Lower leg skin (tissue), 4 donors: ENCODE data around the gene TET2. TPM values are rescaled to one million over a fixed set of nuclear protein-coding genes. Genes with fewer than 3 reads are reported as not detected.

Experiments
- DNase-seq, 2 donors: peaks; one replicate each; pipeline ENCODE4 v3.0.0-alpha.2; 2019; ENCODE audit warnings: low spot score in 2 of 2
- H3K4me3 ChIP-seq: fragments of 200-600 bp; sonication (generic); 2 replicates; pipeline ENCODE4 v1.5.1; 2017; ENCODE audit warnings: mild to moderate bottlenecking, low read depth; ENCODE audit not compliant: poor library complexity, severe bottlenecking
- POLR2A ChIP-seq, 2 donors: fragments of 450-650 bp; IDR thresholded peaks; one replicate each; pipeline ENCODE4 v1.6.1; 2016 to 2017; ENCODE audit warnings: antibody characterized with exemption in 2 of 2, mild to moderate bottlenecking in 1 of 2, moderate library complexity in 1 of 2
- WGBS, 2 donors: methylation state at CpG; one replicate each; pipeline ENCODE4 v1.1.5; 2018; 5-methylcytosine and 5-hydroxymethylcytosine counted together
- intact Hi-C: fragments of 100-400 bp; cut with DNase I; formaldehyde crosslinking; loops from one replicate; pipeline ENCODE4 v1.15.0; 2023; ENCODE audit warnings: low total_unique reads
- total RNA-seq, 4 donors: library from RNA; depleted of rRNA; stranded (reverse); fragments of >200 nt; gene quantifications; one replicate each; pipeline ENCODE4 v1.1.0, GENCODE V29; 2016
- TF ChIP-seq, protein P1 (sequence below), 3 donors: fragments of 450-650 bp; IDR thresholded peaks; one replicate each; pipeline ENCODE4 v1.5.1; 2016; ENCODE audit warnings: antibody characterized with exemption in 3 of 3, mild to moderate bottlenecking in 3 of 3, moderate library complexity in 2 of 3

TET2 gene
- total RNA-seq, 4 donors from 2014 or later = 31.0 to 36.0 (median 32.8) TPM

DNA sequence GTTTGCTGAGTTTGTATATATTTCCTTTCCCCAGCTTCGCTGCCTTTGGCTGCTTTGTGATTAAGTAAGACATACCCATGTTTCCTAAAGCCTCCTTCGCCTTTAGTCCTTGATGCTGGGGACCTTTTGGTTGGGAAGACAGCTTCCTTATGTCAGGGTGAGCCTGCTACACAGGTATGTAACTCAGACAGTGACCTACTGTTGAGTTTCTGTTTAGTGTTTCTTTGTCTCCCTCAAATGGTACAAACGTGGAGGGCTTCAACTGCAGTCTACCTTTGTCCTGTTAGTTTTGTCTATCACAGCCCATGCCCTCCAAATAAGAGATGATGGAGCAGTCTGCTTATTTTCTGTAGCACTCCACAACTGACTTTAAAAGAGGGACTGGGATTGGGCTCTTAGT lies 59.5 kb downstream of the TET2 start:
- 71 to 84% methylated on average over 3 of the region's 3 CpGs for WGBS, 2 donors
- intact Hi-C loops = no loop called here

DNA sequence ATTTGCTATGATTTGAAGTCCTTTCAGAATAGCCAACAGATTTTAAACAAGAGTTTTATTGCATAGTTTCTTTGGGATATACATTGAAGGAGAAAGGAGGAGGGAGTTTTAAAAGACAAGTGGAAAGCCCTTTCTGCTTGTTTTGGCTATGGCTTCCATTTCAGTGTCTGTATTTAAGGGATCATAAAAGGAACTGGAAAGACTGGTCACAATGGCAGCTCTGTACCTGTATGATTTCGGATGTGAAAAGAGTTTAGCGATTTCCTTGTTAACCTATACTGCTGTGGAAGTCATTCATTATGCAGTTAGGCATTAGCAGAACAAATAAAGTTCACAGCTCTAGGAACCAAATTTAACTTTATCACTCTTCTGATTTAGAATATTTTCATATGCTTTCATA lies 60.7 kb downstream of the TET2 start:
- 69 to 75% methylated on average over 2 of the region's 2 CpGs for WGBS, 2 donors
- H3K4me3 ChIP-seq = no peak overlapping the region
- DNase-seq = no peak
- TF ChIP-seq, protein P1, sequence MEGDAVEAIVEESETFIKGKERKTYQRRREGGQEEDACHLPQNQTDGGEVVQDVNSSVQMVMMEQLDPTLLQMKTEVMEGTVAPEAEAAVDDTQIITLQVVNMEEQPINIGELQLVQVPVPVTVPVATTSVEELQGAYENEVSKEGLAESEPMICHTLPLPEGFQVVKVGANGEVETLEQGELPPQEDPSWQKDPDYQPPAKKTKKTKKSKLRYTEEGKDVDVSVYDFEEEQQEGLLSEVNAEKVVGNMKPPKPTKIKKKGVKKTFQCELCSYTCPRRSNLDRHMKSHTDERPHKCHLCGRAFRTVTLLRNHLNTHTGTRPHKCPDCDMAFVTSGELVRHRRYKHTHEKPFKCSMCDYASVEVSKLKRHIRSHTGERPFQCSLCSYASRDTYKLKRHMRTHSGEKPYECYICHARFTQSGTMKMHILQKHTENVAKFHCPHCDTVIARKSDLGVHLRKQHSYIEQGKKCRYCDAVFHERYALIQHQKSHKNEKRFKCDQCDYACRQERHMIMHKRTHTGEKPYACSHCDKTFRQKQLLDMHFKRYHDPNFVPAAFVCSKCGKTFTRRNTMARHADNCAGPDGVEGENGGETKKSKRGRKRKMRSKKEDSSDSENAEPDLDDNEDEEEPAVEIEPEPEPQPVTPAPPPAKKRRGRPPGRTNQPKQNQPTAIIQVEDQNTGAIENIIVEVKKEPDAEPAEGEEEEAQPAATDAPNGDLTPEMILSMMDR (IDR thresholded peaks at IDR 0.05) = no peak
- no peak for TF ChIP-seq POLR2A (IDR thresholded peaks at IDR 0.05)
- intact Hi-C loops = no loop called here

More for the DNA sequence above, 59.5 kb downstream of the TET2 start:
- TF ChIP-seq, protein P1 (IDR thresholded peaks at IDR 0.05) = no peak
- no peak for TF ChIP-seq POLR2A (IDR thresholded peaks at IDR 0.05)
- DNase-seq = no peak
- no peak overlapping the region for H3K4me3 ChIP-seq

DNA sequence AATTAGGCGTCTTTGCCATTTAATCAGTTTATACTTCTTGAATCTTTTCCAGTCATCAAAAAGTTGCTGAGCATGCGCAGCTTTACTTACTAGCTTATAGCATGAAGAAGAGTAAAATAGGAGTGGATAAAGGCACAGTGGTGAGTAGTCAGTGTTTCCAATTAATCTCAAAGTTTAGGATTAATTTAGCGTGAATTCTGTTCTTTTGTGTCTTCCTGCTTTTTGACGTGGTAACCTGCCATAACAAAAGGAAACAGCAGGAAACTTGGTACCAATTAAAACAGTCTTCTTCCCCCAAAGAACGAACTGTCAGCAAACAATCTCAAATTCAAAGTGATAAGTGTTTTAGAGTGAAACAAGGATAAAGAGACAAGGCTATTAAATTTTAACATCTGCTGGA lies 61.9 kb downstream of the TET2 start:
- DNase-seq = no peak
- no peak overlapping the region for H3K4me3 ChIP-seq
- intact Hi-C loops = no loop called here
- TF ChIP-seq, protein P1 (IDR thresholded peaks at IDR 0.05) = no peak
- TF ChIP-seq POLR2A (IDR thresholded peaks at IDR 0.05) = no peak
- 81 to 83% methylated on average over 5 of the region's 5 CpGs for WGBS, 2 donors

DNA sequence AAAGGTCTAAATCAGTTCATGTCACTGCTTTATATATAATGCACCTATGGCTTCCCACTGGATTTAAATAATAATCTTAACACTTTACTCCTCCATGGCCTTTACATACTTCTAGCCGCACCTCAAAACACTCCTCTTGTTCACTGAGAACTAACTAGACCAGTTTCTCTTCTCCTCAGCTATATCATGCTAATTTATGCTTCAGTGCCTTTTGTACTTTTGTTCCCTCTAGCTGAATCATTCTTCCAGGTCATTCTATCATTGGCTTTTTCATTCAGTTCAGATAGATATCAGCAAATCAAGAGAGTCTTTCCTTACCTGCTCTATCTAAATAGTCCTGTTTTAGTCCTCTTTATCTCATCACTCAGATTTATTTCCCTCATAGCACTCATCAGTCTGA lies 64.2 kb downstream of the TET2 start:
- WGBS, 2 donors = 47 to 57% methylated on average over 1 of the region's 1 CpG
- no peak for DNase-seq
- intact Hi-C loops = no loop called here
- no peak for TF ChIP-seq POLR2A (IDR thresholded peaks at IDR 0.05)
- TF ChIP-seq, protein P1 (IDR thresholded peaks at IDR 0.05) = no peak
- H3K4me3 ChIP-seq = no peak overlapping the region

DNA sequence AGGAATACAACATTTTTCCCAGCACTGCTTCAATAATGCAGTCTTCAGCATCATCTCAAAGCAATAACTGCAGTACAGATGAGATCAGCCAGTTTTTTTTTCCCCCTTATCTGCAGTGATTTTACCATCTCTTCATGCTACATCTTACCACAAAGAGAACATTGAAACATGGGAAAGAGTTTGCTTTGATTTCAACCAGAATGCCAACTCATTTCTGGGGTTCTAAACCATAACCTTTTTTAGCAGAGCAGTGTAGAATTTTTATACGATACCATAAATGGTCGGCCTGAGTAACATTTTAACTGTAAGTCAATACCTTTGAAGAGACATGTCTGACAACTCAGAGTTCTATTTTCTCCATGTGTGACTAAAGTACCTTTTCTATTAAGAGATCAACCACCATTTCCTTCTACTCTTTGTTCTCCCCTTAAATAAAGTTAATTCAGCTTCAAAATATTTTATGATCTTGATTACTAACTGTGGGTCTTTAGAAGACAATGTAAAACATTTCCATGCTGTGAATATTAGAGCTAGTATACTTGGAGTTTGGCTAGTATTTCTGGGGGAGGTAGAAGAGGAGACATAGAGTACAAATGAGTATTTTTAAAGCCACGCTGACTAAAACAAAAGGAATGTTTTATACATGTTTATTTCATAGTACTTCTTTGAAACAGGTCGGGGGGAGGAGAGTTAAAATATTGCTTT lies 69.1 kb downstream of the TET2 start:
- WGBS, 2 donors = 47 to 66% methylated on average over 4 of the region's 4 CpGs
- intact Hi-C loops = no loop called here
- TF ChIP-seq, protein P1 (IDR thresholded peaks at IDR 0.05) = no peak
- TF ChIP-seq POLR2A (IDR thresholded peaks at IDR 0.05) = no peak
- DNase-seq = no peak
- no peak overlapping the region for H3K4me3 ChIP-seq

DNA sequence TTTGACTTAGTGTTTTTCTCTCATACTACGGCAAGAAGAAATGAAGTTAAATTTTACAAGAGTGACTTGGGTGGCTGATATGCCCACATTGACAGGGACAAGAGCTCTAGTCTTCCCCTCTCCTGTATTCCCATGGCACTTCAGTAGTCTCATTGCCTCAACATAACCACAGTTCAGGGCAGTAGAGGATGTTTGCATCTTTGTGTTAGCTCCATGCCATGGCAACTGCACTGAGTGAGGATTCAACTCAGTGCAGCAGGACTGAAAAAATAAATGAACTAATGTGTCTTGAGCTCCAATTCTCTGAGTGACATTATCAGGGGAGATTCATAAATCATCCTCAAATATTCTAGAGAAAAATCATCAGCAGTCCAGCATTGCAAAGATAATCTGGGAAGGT lies 78.8 kb downstream of the TET2 start:
- no peak overlapping the region for H3K4me3 ChIP-seq
- WGBS, 2 donors = 94 to 100% methylated on average over 1 of the region's 1 CpG
- no peak for DNase-seq
- TF ChIP-seq POLR2A (IDR thresholded peaks at IDR 0.05) = no peak
- TF ChIP-seq, protein P1 (IDR thresholded peaks at IDR 0.05) = no peak
- intact Hi-C loops = no loop called here
